ENCODE data around the gene EIF4G2. TPM values are rescaled to one million over a fixed set of nuclear protein-coding genes. Genes with fewer than 3 reads are reported as not detected.

EIF4G2 gene
- total RNA-seq, 1 donor = 1,093 TPM

DNA sequence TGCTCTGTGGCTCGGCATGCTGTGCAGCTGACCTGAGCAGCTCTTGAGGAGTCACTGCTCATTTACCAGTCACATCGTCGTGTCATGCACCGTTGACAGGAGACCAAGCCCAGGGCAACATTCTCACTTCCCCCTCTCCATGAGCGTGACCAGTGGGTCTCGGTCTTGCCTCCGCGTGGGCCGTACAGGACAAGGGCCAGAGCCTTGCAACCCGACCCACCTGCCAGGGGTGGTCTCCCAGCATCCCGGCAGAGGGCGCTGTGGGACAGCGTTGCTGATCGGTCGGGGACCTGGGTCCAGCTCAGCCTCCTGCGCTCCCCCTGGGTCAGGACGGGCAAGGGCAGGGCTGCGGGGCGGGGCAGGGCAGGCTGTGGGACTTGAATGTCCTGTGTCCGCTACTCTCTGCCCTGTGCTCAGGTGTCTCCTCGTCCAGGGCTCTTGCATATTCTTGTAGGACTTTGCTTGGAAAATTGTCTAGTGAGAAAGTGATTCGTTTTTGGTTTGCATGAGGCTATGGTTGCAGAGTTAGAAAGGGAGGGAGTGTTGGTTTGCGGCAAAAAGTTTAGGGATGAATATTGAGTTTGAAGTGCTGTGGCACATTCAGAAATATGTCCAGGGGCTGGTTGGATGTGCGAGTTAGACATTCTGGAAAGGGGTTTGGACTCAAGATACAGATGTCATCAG is 16.2 kb downstream of the EIF4G2 start:
- TF ChIP-seq, protein P1, sequence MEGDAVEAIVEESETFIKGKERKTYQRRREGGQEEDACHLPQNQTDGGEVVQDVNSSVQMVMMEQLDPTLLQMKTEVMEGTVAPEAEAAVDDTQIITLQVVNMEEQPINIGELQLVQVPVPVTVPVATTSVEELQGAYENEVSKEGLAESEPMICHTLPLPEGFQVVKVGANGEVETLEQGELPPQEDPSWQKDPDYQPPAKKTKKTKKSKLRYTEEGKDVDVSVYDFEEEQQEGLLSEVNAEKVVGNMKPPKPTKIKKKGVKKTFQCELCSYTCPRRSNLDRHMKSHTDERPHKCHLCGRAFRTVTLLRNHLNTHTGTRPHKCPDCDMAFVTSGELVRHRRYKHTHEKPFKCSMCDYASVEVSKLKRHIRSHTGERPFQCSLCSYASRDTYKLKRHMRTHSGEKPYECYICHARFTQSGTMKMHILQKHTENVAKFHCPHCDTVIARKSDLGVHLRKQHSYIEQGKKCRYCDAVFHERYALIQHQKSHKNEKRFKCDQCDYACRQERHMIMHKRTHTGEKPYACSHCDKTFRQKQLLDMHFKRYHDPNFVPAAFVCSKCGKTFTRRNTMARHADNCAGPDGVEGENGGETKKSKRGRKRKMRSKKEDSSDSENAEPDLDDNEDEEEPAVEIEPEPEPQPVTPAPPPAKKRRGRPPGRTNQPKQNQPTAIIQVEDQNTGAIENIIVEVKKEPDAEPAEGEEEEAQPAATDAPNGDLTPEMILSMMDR (IDR thresholded peaks at IDR 0.05; ENCODE audit: insufficient read depth, low read depth, low read length) = peak; percentile 91
- no peak overlapping the region for H3K4me3 ChIP-seq (ENCODE audit: low read depth, low read length)

DNA sequence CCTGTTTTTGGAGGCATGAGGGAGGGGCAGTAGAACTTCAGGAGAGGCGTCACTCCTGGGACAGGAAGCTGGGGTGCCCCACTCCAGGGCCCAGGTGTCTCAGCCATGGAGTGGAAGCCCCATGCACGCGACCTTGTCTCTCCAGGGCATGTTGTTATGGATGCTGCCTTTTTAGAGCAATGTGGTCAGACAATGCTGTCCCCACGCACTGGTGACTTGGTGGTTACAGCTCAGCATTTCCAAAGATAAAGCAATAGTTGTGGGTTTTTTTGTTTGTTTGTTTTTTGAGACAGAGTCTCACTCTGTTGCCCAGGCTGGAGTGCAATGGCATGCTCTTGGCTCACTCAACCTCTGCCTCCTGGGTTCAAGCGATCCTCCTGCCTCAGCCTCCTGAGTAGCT is 22.3 kb downstream of the EIF4G2 start:
- TF ChIP-seq, protein P1 (IDR thresholded peaks at IDR 0.05; ENCODE audit: insufficient read depth, low read depth, low read length) = no peak
- no peak for DNase-seq (ENCODE audit: low read depth)

More for the DNA sequence above, 16.2 kb downstream of the EIF4G2 start:
- peak; percentile 74 for DNase-seq (ENCODE audit: low read depth)

DNA sequence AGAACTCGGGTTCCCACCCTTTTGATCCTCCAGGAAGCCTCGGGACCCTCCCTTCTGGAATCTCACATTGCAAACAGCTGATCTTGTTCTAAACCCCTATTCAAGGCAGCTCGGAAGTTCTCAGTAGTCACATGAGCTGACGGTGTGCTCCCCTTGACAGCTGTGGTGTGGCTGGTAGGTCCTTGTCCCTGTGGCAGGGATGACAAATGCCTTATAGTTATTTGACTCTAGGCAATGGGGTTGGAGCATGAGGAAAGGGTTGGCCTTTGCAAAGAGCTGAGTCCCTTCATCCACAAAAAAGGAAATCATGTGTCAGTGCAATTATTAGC is 23.6 kb downstream of the EIF4G2 start:
- TF ChIP-seq, protein P1 (IDR thresholded peaks at IDR 0.05; ENCODE audit: insufficient read depth, low read depth, low read length) = no peak
- DNase-seq (ENCODE audit: low read depth) = no peak
- no peak overlapping the region for H3K4me3 ChIP-seq (ENCODE audit: low read depth, low read length)

More for the DNA sequence above, 22.3 kb downstream of the EIF4G2 start:
- H3K4me3 ChIP-seq (ENCODE audit: low read depth, low read length) = no peak overlapping the region

DNA sequence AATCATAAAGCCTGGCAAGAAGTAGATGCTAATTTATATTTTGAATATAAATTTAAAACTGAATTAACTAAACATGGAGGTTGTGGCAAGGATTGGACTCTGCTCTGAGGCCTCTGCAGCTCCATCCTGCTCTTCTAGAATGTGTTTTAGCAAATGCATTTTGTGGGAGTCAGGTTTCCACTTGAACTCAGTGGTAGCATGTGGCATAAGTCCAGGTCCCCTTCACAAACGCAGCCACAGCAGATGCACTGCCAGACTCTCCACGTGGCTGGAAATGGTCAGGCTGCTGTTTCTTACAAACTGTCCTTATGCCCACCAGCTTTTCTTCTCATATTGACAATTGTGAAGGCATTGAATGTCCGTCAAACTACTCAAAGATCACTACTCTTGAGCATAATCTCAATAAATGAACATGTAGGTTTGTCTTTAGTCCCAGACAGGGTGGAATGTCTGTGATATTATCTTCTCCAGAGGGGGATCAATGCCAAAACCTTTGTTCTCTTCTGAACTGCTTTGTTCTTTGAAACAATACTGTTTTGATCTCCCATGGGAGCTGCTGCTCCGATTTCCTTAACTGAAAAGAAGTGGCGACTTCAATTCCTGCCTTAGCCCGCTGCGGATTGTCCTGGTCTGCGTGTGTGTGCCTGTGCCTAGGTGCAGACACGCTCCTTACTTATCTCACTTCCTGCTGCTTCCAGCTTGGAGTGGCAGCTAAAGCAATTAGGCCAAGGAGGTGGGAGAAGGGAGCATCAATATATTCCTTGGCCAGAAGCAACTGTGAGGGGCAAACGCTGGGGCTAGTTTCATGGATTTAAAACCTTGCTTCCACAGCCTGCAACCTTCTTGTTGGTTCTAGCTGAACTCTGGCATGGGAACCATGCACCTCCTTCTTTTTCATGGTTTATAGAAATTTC is 24.2 kb downstream of the EIF4G2 start:
- H3K4me3 ChIP-seq (ENCODE audit: low read depth, low read length) = no peak overlapping the region
- no peak for DNase-seq (ENCODE audit: low read depth)
- TF ChIP-seq, protein P1 (IDR thresholded peaks at IDR 0.05; ENCODE audit: insufficient read depth, low read depth, low read length) = no peak

DNA sequence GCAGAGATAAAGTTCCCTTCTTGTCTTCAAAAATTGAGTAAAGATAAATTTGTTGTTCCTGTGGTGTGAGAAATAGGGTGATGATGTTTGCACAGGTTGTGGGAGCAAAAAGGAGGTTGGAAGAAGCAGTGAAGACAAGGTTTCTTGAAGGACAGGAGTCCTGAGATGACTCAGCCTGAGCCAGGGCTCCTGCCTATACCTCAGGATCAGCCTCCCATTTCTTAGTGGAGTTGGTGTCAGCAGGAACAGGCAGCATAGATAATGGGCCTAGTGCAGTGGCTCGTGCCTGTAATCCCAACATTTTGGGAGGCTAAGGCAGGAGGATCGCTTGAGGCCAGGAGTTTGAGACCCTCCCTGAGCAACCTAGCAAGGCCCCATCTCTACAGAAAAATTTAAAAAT is 28.7 kb downstream of the EIF4G2 start:
- no peak for DNase-seq (ENCODE audit: low read depth)
- H3K4me3 ChIP-seq (ENCODE audit: low read depth, low read length) = no peak overlapping the region
- TF ChIP-seq, protein P1 (IDR thresholded peaks at IDR 0.05; ENCODE audit: insufficient read depth, low read depth, low read length) = no peak

DNA sequence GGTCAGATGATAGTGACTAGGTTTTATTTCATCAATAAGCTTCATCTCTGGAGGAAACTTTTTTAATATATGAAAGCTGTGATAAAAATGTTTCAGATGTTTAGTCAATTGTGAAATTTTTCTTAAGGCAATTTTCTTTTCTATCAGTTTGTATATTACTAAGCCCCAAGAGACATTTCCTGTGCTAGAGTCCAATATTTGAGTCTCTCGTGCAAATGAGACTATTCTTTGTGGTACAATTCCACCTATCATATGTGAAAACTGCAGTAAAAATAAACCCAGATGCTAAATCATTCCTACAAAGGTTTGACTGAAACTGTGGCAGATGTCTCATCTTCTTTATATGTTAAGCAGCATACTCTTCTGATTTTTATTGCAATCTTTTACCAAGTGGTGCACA is 29.6 kb downstream of the EIF4G2 start:
- TF ChIP-seq, protein P1 (IDR thresholded peaks at IDR 0.05; ENCODE audit: insufficient read depth, low read depth, low read length) = no peak
- no peak for DNase-seq (ENCODE audit: low read depth)
- H3K4me3 ChIP-seq (ENCODE audit: low read depth, low read length) = no peak overlapping the region
